ENCODE measurements around the gene RAPGEF6. TPM values are rescaled to one million over a fixed set of nuclear protein-coding genes. Genes with fewer than 3 reads are reported as not detected.

The RAPGEF6 gene
- polyA plus RNA-seq, 3 donors: 1.2 to 3.2 (median 1.9) TPM

DNA sequence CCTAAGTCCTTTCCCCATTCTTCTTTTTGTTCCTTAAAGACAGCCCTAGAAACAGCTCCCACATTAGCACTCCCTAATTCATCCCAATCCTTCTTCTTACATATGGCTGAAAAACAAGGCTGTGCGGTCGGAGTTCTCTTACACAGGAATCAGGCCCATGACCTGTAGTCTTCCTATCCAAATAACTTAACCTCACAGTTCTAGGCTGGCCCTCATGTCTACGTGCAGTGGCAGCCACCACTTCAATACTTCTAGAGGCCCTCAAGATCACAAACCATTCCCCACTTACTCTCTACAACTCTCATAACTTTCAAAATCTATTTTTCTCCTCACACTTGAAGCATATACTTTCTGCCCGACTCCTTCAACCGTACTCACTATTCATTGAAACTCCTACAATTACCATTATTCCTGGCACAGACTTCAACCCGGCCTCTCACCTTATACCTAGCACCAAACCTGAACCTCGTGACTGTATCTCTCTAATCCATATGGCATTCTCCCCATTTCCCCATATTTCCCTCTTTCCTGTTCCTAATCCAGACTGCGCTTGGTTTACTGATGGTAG, 59.3 kb downstream of the RAPGEF6 start:
- WGBS, 3 donors: 98 to 99% (median 98%) methylated on average over 8 of the region's 8 CpGs
- H3K27ac ChIP-seq (ENCODE audit: low read depth, low read length): no peak overlapping the region

DNA sequence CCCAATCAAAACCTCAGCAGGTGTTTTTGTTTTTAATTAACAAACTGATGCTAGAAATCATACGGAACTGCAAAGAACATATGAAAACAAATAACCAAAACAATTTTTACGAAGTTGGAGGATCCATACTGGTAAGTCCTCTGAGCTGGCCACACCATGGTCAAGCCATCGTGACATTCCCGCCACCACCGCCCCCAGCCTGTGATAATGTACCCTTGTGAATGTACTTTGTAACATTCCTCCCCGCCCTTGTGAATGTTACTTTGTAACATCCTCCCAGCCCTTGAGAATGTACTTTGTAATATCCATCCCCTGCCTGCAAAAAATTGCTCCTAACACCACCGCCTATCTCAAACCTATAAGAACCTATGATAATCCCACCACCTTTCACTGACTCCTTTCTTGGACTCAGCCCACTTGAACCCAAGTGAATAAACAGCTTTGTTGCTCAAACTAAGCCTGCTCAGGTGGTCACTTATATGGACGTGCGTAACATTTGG, 63.3 kb downstream of the RAPGEF6 start:
- no peak overlapping the region for H3K27ac ChIP-seq (ENCODE audit: low read depth, low read length)
- WGBS, 3 donors: 96 to 97% (median 97%) methylated on average over 9 of the region's 9 CpGs

DNA sequence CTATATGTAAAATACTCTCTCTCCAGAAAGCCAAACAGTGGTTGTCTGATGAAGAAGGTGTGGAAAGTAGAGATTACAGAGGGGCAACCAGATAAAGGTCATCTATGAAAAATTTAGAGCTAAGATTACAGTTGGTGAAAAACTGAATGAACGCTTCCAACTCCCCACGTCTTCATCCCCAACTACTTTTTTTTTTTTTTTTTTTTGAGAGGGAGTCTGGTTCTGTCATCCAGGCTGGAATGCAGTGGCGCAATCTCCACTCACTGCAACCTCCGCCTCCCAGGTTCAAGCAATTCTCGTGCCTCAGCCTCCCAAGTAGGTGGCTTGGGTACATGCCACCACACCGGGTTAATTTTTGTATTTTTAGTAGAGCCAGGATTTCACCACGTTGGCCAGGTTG, 64.3 kb downstream of the RAPGEF6 start:
- no peak overlapping the region for H3K27ac ChIP-seq (ENCODE audit: low read depth, low read length)
- WGBS, 3 donors: 87 to 91% (median 88%) methylated on average over 7 of the region's 7 CpGs

DNA sequence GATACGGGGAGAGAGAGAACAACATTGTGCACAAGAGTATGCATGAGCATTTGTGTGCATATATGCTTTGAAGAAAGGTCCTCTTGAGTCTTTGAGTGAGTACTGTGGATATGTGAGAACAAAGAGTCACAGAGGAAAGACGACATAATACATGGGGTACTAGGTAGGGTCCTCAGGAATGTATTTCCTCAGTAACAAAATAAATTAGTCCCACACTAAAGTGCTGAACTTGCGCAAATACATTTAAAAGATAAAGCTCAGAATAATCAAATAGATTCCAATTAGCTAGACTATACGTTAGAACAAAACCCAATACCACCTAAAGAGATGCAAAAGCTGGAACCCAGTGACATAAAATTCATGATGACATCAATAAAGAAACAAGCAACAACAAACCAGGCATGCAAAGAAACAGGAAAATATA, 70.8 kb downstream of the RAPGEF6 start:
- 90 to 92% (median 91%) methylated on average over 4 of the region's 4 CpGs for whole genome bisulfite sequencing, 3 donors
- no peak overlapping the region for H3K27ac ChIP-seq (ENCODE audit: low read depth, low read length)

- WGBS, 3 donors: 90 to 93% (median 91%) methylated on average over 8 of the region's 8 CpGs
- no peak overlapping the region for H3K27ac ChIP-seq (ENCODE audit: low read depth, low read length)
Observed at GRCh38 chr5:131563434-131564228, 71.4 kb downstream of the RAPGEF6 start.

DNA sequence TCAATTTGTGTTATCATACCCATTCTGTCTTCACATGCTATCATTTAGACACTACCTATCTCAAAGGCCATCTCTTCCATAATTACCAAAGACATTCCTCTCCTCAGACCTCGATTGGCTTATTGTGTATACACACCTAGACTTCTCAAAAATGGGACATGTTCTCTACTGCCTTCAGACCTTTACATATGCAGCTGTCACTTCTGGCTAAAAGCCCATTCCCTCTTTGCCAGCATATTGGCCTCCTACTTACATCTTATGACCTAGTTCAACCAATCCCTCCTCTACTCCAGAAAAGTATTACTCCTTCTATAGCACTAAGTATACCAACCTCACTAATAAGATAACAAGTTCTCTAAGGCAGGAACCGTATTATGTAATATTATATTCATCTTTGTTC, 84.4 kb downstream of the RAPGEF6 start:
- no peak overlapping the region for H3K27ac ChIP-seq (ENCODE audit: low read depth, low read length)
- 72 to 84% (median 81%) methylated on average over 2 of the region's 2 CpGs for WGBS, 3 donors

- WGBS, 3 donors: 61 to 89% (median 70%) methylated on average over 2 of the region's 2 CpGs
- H3K27ac ChIP-seq (ENCODE audit: low read depth, low read length): no peak overlapping the region
Observed at GRCh38 chr5:131548176-131548575, 86.9 kb downstream of the RAPGEF6 start.

DNA sequence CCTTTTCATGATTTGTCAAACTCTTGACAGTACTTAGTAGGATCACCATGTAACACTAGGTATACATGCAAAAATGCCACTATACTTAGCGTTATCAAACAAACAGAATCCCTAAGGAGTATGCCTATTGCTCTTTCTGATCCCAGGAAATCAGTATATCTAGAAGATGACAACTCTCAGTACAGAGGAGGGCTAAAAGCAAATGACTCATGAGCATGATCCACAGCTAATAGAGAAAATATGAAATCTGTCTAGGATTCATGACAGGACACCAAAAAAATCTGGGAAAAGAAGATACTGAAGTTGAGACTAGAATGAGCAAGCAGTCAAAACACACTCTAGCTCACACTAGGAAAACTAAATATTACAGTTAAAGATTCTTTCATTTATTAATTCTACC, 89.2 kb downstream of the RAPGEF6 start:
- 88 to 91% (median 90%) methylated on average over 1 of the region's 1 CpG for WGBS, 3 donors
- no peak overlapping the region for H3K27ac ChIP-seq (ENCODE audit: low read depth, low read length)

DNA sequence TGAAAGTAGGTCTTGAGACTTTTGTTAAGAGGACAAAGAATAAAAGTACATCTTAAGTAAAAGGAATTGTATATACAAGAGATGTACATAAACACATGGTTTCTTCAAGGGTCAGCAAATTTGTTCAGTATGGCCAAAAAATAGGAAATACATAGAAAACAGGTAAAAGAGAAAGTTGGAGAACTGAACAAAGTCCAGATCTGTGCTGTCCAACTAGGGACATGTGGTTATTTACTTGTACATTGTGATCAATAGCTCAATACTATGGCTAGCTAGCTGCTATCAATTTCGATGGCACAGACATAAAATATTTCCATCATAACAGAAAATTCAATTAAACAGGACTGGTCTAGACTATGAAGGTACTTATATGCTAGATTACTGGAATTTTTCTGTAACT, 92.3 kb downstream of the RAPGEF6 start:
- no peak overlapping the region for H3K27ac ChIP-seq (ENCODE audit: low read depth, low read length)
- WGBS, 3 donors: 82 to 97% (median 97%) methylated on average over 1 of the region's 1 CpG

- WGBS, 3 donors: 88 to 95% (median 93%) methylated on average over 1 of the region's 1 CpG
Observed at GRCh38 chr5:131541762-131542161, 93.3 kb downstream of the RAPGEF6 start.

DNA sequence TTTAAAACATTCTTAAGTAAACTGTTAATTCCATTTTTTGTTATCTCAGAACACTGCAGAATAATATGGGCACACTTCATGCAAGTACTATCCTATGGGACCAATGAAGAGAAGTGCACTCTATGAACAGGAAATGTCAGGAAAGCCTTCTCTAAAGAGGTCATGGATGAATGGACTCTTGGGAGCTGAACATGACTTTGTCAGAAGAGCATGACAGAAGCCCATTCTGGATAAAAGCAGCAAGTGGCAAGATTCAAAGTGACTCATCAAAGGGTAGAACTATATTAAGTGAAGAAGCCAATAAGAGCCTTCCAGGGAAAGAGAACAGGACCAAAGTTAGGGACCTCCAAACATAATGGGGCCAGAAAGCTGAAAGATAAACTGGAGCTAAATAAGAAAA, 94.0 kb downstream of the RAPGEF6 start:
- H3K27ac ChIP-seq (ENCODE audit: low read depth, low read length): no peak overlapping the region

More at GRCh38 chr5:131541762-131542161, 93.3 kb downstream of the RAPGEF6 start:
- no peak overlapping the region for H3K27ac ChIP-seq (ENCODE audit: low read depth, low read length)

GRCh38 chr5:131539251-131539650, 95.8 kb downstream of the RAPGEF6 start:
- 93 to 96% (median 95%) methylated on average over 1 of the region's 1 CpG for WGBS, 3 donors
- H3K27ac ChIP-seq (ENCODE audit: low read depth, low read length): no peak overlapping the region

DNA sequence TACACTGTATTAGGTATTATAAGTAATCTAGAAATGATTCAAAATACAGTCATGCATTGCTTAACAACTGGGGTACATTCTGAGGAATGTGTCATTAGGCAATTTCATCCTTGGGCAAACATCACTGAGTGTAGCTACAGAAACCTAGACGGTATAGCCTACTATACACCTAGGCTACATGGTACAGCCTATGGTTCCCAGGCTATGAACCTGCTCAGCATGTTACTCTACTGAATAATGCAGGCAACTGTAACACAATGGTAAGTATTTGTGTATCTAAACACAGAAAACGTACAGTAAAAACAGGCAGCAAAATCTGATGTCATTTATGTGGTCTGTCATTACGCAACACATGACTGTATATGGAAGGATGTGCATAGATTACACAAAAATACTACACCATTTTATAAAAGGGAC, 96.8 kb downstream of the RAPGEF6 start:
- no peak overlapping the region for H3K27ac ChIP-seq (ENCODE audit: low read depth, low read length)
- WGBS, 3 donors: 60 to 91% (median 61%) methylated on average over 3 of the region's 3 CpGs

DNA sequence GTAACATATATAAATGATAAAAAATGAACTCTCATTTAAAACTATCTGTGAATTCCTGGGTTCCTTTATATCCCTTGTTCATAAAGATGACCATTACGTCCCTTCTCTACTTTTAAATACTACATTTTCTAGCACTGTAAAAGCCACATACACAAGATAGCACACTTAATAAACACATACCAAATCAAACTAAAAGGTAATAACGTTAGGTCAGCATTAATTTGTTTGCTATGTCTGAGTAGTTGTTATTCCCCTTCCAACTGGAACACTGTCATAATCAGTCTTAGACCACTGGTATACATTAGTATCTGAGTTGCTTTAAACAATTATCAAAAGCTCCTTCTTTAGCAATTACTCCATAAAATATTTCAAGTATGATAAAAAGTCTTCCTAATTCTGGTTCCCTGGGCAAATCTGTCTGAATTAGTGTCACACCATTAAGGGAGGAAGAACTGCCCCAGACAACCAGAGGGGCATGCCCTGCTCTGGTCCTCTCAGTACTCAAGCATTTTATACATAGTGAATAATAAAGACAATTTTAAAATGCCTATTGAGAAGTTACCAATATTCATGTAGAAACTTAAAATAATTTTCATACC, 98.1 kb downstream of the RAPGEF6 start:
- WGBS, 3 donors: 84% methylated on average over 2 of the region's 2 CpGs
- no peak overlapping the region for H3K27ac ChIP-seq (ENCODE audit: low read depth, low read length)

DNA sequence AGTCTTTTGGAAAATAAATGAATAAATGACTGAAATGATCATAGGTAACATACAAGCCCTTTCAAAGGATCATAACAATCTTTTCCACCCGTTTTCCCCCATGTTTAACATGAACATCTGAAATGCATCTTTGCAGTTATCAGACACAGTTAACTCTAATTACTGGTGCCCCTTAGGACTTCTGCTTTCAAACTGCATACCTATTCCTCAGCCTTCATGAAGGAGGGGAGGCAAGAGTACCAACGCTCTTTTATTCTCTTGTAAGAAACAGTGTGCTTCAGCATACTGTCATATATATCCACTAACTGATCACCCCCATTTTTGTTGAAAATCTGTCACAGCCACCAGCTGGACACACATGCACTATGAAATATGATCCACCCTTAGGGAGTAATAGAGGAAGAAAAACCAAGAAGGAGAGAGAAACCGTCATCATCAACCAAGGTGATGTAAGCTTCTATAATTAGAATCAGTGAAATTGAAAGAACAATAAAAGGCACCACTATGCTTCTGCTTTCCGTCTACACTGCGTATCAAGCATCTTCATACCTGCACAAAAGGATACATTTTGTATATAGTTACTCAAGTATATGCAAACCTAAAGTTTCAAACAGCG, 98.7 kb downstream of the RAPGEF6 start:
- 54 to 75% (median 58%) methylated on average over 6 of the region's 6 CpGs for WGBS, 3 donors

GRCh38 chr5:131534974-131535373, 100.1 kb downstream of the RAPGEF6 start:
- no peak overlapping the region for H3K27ac ChIP-seq (ENCODE audit: low read depth, low read length)

More for the DNA sequence above, 98.7 kb downstream of the RAPGEF6 start:
- H3K27ac ChIP-seq (ENCODE audit: low read depth, low read length): no peak overlapping the region

DNA sequence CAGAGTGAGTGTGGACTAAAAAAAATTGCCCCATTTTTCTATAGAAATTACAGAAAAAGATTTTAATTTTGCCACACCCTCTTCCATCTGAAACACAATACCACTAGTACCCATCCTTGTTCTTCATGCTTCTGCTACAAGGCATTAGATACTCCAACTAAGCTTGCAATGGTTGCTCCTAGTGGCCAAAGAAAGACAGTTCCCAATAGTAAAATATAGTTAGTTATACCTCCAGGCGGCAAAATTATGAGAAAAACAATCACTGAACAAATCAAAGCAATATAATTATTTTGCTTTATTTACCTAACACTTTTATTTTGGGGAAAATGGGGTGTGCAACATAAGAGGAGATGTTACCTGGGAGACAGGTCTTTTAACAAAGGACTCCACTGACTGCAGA, 101.2 kb downstream of the RAPGEF6 start:
- H3K27ac ChIP-seq (ENCODE audit: low read depth, low read length): no peak overlapping the region
- WGBS, 3 donors: 92 to 100% (median 96%) methylated on average over 1 of the region's 1 CpG

More at GRCh38 chr5:131534974-131535373, 100.1 kb downstream of the RAPGEF6 start:
- WGBS, 3 donors: 53 to 78% (median 68%) methylated on average over 2 of the region's 2 CpGs

DNA sequence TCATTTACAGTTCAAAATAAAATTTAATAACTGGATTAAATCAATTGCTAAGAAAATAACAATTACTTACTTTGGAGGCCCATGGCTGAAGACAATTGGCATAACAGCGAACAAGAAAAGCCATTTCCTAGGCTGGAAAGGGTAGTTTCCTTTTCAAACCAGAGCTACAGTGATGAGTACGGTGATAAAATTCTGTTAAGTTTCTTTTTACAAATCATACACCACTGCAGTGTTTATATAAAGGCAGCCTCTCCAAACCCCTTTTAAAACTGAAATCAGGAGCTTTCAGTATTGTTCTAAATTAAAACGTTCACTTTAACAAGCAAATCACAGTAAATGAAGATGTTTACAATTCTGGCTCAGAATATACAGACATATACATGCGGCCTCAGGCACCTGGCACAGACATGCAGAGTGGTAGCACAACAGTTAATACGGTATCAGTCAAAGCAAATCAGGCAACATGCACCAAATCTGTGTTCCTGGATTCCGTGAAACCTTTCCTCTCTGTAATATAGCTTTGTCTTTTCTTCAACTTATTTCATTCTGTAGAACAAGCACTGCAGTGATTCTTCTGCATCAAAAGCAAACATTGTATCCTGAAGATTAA, 102.9 kb downstream of the RAPGEF6 start:
- no peak overlapping the region for H3K27ac ChIP-seq (ENCODE audit: low read depth, low read length)
- WGBS, 3 donors: 31 to 60% (median 34%) methylated on average over 6 of the region's 6 CpGs
